ENCODE measurements around the gene QSOX1. TPM values are rescaled to one million over a fixed set of nuclear protein-coding genes. Genes with fewer than 3 reads are reported as not detected.

QSOX1 gene
- total RNA-seq, 4 donors from 2014 or later = 104 to 138 (median 107) TPM

DNA sequence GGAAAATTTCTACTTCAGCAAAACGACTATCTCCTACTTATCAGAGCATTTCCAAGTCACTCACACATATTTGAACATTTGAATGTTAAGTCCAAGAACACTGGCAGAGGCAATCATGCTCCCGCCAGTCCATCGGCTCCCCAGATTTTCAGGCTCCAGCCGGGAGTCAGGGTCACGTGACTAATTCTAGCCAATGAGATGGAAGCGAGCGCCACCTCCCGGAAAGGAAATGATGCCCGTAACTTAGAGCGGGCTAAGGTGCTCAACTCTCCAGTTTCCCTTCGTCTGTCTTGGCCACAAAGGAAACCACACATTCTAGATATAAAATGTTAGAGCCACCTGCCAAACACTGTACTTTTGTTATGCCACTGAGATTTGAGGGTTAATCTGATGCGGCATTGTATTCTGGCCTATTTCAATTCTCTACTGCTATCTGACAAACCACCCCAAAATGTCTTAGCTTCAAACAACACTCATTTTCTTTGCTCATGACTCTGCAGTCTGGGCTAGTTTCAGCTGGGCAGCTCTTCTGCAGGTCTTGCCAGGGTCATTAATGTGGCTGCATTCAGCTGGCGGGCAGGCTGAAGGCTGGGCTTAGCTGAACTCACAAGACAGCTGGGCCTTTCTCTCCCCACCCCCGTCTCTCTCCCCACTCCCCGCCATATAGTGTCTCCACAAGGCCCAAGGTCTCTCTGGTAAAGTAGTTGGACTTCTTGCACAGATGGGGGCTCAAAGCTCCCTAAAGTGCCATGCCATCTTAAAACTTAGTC is 58.9 kb downstream of the QSOX1 start:
- H3K36me3 ChIP-seq = no peaks in the 10 kb centered on the region
- H3K9me3 ChIP-seq = no peaks in the 10 kb centered on the region
- peaks cover 0 to 10% (median 0%) of the 10 kb centered on the region in 4 donors for H3K4me1 ChIP-seq
- H3K27ac ChIP-seq (replicated peaks in 1 of 4) = no peak overlapping the region
- 65% methylated on average over 15 of the region's 15 CpGs for WGBS
- H3K4me3 ChIP-seq = no peak overlapping the region
- DNase-seq (ENCODE audit: extremely low spot score) = no peak
- peaks cover 0 to 12% (median 0%) of the 10 kb centered on the region in 4 donors for H3K27me3 ChIP-seq
- TF ChIP-seq EP300 (IDR thresholded peaks at IDR 0.05) (no peak), POLR2AphosphoS5 (IDR thresholded peaks at IDR 0.05) (no peak)
- intact Hi-C loops (cut with DNase I) = no loop called here

DNA sequence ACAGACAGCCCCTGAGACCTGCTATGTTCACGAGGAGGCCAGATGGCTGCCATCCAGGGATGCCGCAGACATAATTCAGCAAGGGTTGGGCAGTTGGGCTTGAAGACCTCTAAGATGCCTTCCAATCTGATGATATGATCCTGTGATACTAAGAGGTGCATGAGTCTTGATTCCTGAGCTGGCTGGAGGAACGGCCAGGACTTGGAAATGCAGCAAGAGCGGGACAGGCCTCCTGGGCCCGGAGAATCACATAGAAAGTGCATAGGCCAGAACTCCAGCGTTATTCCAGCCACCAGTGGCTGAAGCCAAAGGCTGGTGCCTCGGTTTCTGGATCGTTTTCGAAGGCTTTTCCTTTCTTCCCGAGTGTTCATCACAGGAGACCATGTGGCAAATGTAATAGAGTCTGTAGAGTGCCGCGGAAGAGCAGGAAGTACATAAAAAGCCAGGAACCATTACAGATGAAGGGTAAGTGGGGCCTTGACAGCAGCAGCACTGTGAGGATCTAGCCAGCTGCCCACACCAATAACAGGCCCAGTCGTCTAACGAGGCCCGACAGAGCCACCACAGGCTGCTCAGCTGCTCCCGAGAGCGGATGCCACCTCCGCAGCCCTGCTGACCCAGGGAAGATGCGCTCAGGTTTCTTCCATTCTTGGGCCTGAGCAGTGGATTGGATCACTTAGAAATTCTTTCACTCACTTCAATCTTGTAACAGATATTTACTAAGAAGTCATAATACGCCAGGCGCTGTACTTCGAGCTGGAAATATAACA is 61.4 kb downstream of the QSOX1 start:
- intact Hi-C loops (cut with DNase I) = no loop called here
- Histone ChIP-seq H3K27me3 (peaks cover 0 to 13% (median 0%) of the 10 kb centered on the region in 4 donors), H3K27ac (replicated peaks in 1 of 4) (no peak overlapping the region), H3K9me3 (no peaks in the 10 kb centered on the region), H3K36me3 (no peaks in the 10 kb centered on the region), H3K4me1 (peaks cover 0 to 10% (median 0%) of the 10 kb centered on the region in 4 donors), H3K4me3 (no peak overlapping the region)
- DNase-seq (ENCODE audit: extremely low spot score) = no peak
- no peak for TF ChIP-seq POLR2AphosphoS5 (IDR thresholded peaks at IDR 0.05)
- no peak for TF ChIP-seq CTCF (IDR thresholded peaks at IDR 0.05)
- TF ChIP-seq POLR2A (IDR thresholded peaks at IDR 0.05; ENCODE audit: low read depth) = no peak
- no peak for TF ChIP-seq EP300 (IDR thresholded peaks at IDR 0.05)
- WGBS = 90% methylated on average over 19 of the region's 22 CpGs

DNA sequence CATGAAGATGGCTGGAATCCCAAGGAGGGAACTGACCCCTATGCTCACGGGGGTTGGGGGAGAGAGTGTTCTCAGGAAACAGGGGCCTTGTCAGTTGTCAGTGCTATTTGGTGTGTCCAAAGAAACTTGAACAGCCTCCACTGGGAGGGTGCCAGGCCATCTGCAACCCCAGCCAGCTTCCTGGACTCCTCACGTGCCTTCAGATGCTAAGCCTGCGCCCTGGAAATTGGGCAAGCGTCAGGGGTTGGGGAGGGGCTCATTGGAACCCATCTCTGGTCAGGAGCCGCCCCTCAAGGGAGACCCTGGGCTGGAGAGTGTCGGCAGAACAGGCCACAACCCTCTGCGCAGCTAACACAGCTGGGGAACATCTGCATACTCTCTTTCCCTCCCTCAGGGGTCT is 62.3 kb downstream of the QSOX1 start:
- H3K27ac ChIP-seq (replicated peaks in 1 of 4) = no peak overlapping the region
- intact Hi-C loops (cut with DNase I) = no loop called here
- H3K36me3 ChIP-seq = no peaks in the 10 kb centered on the region
- no peak overlapping the region for H3K4me3 ChIP-seq
- DNase-seq (ENCODE audit: extremely low spot score) = no peak
- no peaks in the 10 kb centered on the region for H3K9me3 ChIP-seq
- no peak for TF ChIP-seq EP300 (IDR thresholded peaks at IDR 0.05)
- TF ChIP-seq POLR2AphosphoS5 (IDR thresholded peaks at IDR 0.05) = no peak
- no peak for TF ChIP-seq CTCF (IDR thresholded peaks at IDR 0.05)
- TF ChIP-seq POLR2A (IDR thresholded peaks at IDR 0.05; ENCODE audit: low read depth) = no peak
- peaks cover 0 to 6% (median 0%) of the 10 kb centered on the region in 4 donors for H3K27me3 ChIP-seq
- peaks cover 0 to 10% (median 0%) of the 10 kb centered on the region in 4 donors for H3K4me1 ChIP-seq
- 79% methylated on average over 7 of the region's 7 CpGs for WGBS

DNA sequence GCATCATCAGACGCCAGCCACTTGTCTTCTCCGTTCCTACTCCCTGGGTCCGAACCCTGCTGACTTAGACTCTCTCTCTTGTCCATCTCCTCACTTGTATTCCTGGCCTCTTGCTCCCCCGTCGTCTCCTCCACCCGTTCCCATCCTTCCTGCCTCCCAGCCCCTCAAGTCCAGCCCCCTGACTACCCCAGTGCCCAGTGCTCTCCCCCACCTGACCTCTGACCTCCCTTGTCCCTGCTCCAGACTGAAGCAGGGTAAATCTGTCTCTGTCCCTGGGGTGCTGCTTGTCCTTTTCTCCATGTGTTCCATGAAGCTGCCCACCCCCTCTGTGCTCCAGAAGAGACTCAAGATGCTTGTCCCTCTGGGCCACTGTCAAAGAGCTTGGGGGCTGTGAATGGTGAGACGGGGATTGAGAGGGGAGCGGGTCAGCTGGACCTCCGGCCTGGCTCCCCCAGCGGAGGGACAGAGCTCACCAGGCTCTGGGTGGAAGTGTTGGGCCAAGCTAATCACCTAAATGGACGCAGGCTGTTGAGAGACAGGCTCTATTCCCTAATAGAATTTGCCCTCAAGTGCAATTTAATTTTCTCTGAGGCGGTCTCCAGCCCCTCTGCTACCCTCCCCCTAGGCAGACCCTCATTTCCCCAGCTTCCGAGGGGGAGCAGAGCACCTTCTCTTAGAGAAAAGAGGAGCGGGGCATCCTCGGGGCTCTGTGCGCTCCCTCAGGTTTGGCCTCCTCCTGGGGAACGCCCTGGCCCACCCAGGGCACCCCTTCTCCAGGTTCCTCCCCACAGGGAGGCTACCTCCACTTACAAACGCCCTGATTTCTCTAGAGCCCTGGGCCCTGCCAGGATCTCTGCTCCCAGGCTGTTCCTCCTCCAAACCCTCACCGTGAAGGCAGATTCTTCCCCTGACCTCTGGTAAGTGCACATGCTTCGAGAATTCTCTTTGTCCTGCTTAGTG is 64.4 kb downstream of the QSOX1 start:
- H3K27me3 ChIP-seq = peaks cover 0 to 19% (median 0%) of the 10 kb centered on the region in 4 donors
- peaks cover 0 to 18% (median 2%) of the 10 kb centered on the region in 4 donors for H3K4me1 ChIP-seq
- H3K4me3 ChIP-seq = no peak overlapping the region
- TF ChIP-seq EP300 (IDR thresholded peaks at IDR 0.05) (no peak), CTCF (IDR thresholded peaks at IDR 0.05) (no peak), POLR2A (IDR thresholded peaks at IDR 0.05; ENCODE audit: low read depth) (no peak), POLR2AphosphoS5 (IDR thresholded peaks at IDR 0.05) (no peak)
- H3K27ac ChIP-seq (replicated peaks in 1 of 4) = no peak overlapping the region
- H3K36me3 ChIP-seq = no peaks in the 10 kb centered on the region
- DNase-seq (ENCODE audit: extremely low spot score) = no peak
- 87% methylated on average over 20 of the region's 20 CpGs for WGBS
- intact Hi-C loops (cut with DNase I) = no loop called here
- no peaks in the 10 kb centered on the region for H3K9me3 ChIP-seq

All from esophagus muscularis mucosa (tissue), 4 donors.